Smooth muscle cell of the umbilical artery (primary cell): Measurements from ENCODE around the gene ZNF181. TPM values are rescaled to one million over a fixed set of nuclear protein-coding genes. Genes with fewer than 3 reads are reported as not detected.

ENCODE experiments used
- total RNA-seq: library from RNA; depleted of rRNA; stranded (reverse); fragments of >200 nt; gene quantifications from 2 replicates; pipeline ENCODE4 v1.2.3, GENCODE V29; 2014

ZNF181 gene
- total RNA-seq, result 10.1 and 24.9 TPM in 2 replicates

DNA sequence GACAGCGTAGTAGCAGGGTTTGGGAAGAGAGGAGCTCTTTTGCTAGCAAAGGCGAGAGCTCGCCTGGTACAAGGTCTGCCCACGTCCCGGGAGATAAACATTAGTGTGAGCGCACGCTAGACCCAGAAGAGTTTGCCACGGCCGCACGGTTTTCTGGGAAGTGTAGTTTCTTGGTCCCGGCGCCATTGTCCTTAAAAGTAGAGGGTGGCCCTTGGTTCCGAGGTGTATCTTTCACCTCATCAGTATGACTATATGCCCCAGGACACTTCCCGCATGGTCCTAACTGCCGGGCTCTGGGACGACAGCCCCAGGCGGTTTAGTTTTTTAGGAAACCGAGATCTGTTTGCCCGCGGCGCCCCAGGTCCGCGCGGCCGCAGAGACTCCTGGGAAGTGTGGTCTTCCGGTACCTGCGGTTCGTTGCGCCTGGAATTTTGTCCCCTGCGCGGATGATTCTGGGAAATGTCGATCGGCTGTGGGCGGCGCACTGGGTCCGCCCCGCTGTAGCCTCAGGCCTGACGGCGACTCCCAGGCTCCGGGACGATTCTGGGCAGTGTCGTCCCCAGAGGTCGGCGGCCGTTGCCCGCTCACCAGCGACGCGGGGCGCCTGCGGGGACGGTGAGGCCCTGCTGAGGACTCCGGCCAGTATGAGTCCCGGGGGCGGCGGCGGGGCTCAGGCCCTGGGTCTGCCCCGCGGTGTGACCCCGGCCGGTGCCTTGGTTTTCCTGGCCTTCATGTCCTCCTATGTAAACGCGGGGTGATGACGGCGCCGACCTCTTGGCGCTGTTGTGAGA lies at the start of gene ZNF181:
Gene ZNF181 (plus strand): TSS at position 498 of the 791 bp plus-strand sequence. CDS start 795 bp downstream, outside the sequence.

DNA sequence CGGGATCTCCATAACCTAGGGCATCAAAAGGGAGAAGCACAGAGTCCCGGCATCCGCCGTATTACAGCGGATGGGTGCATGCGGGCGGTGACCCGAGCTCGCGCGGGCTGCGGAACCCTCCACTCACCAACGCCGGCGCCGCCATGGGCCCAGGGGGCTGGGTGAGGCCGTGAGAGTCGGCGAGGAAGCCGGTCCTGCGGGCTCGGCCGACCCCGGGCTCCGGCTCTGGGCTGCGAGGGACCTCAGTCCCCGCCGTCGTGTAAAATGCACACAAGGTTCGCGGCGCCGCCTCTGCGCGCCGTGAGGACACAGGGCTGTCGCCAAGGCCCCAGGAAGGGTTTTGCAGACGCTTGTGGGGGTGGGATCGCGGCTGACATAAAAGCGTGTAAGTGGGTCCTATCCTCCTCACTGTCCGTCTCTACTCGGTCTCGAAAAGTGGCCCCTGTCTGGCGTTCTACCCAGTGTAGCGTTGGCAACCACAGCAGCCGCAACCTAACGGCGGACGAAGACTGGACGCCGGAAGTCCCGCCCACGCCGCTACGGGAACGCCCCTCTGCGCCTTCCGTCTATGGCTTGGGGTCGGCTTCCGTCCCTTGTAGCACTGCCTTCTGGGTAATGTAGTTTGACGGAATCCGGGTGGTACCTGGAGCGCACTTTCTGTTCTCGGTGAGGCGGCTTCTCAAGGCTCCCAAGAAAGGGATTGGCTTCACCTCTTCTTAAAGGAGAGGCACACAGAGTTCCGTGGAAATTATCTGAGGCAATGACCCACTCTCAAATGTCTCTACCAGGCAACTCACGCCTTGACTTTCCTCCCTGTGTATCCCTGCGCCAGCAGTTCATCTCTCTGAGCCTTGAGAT lies 38.9 kb downstream of the ZNF181 start, which contains the start of gene ZNF599:
Gene ZNF599 (minus strand): TSS at position 519 of the 858 bp plus-strand sequence. CDS start 374 bp downstream, at position 145.

Other genes starting within 250 kb of the ZNF181 start
- 0.05 TPM in 1 of 2 replicates, not detected in the other for gene SCGB2B2, start 57.1 kb upstream of the ZNF181 start, total RNA-seq
- 13.4 and 17.2 TPM in 2 replicates for gene ZNF302, start 56.6 kb upstream of the ZNF181 start, total RNA-seq
- gene ZNF599, start 39.0 kb downstream of the ZNF181 start, total RNA-seq, result 5.1 and 7.7 TPM in 2 replicates
- 3.1 and 3.9 TPM in 2 replicates for gene ZNF30, start 192.7 kb downstream of the ZNF181 start, total RNA-seq
- gene ZNF792, start 230.0 kb downstream of the ZNF181 start, total RNA-seq, result 5.1 and 6.5 TPM in 2 replicates